GM18858 (cell line): ENCODE results near the gene TTLL10.
"Not testable (repeated sequence)": the region's sequence is repeated elsewhere in the genome, so short reads cannot be mapped to it uniquely, and the experiment has no call there.

Experiments
- ATAC-seq: cut with Tn5 transposase; IDR thresholded peaks from one replicate; pipeline ENCODE4 v1.9.1; 2021; ENCODE audit not compliant: unreplicated experiment

TTLL10 gene

GRCh38 chr1:1183833-1184775 lies 10.4 kb downstream of the TTLL10 start:
- ATAC-seq, result no peak

- ATAC-seq, result no peak
These were observed 11.6 kb downstream of the TTLL10 start for GRCh38 chr1:1185101-1185765.

- ATAC-seq, result no peak
These were observed 14.3 kb downstream of the TTLL10 start for GRCh38 chr1:1187938-1188337.

- ATAC-seq, result no peak
These were observed 15.4 kb downstream of the TTLL10 start for GRCh38 chr1:1189111-1189510.

DNA sequence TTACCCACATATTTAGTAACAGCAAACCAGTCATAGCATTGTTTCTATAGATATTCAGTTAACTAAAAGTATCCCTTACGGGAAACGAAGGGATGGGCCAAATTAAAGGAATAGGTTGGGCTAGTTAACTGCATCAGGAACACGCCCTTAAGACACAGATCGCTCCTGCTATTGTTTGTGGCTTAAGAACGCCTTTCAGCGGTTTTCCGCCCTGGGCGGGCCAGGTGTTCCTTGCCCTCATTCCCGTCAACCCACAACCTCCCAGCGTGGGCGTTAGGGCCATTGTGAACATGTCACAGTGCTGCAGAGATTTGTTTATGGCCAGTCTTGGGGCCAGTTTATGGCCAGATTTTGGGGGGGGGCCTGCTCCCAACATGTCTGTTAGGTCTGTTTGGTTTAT lies 18.1 kb downstream of the TTLL10 start:
- ATAC-seq, result no peak

GRCh38 chr1:1194723-1195122 lies 21.0 kb downstream of the TTLL10 start:
- no peak for ATAC-seq

- ATAC-seq, result not testable (repeated sequence)
These were observed 22.0 kb downstream of the TTLL10 start for GRCh38 chr1:1195726-1196125.

- ATAC-seq, result no peak
These were observed 22.9 kb downstream of the TTLL10 start for GRCh38 chr1:1196431-1197187.

DNA sequence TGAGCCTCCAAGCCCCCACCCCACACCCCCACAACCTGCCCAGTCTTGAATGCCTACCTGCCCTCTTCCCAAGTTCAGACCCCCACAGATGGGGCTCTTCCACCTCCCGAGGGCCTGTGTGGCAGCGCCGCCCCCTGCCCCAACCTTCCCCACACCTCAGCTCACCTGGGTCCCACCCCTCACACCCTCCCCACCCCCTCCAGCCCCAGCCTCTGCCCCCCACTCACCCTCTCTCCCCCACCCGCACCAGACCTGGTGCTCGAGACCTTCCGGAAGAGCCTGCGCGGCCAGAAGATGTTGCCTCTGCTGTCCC lies 23.5 kb downstream of the TTLL10 start:
- ATAC-seq, result no peak

DNA sequence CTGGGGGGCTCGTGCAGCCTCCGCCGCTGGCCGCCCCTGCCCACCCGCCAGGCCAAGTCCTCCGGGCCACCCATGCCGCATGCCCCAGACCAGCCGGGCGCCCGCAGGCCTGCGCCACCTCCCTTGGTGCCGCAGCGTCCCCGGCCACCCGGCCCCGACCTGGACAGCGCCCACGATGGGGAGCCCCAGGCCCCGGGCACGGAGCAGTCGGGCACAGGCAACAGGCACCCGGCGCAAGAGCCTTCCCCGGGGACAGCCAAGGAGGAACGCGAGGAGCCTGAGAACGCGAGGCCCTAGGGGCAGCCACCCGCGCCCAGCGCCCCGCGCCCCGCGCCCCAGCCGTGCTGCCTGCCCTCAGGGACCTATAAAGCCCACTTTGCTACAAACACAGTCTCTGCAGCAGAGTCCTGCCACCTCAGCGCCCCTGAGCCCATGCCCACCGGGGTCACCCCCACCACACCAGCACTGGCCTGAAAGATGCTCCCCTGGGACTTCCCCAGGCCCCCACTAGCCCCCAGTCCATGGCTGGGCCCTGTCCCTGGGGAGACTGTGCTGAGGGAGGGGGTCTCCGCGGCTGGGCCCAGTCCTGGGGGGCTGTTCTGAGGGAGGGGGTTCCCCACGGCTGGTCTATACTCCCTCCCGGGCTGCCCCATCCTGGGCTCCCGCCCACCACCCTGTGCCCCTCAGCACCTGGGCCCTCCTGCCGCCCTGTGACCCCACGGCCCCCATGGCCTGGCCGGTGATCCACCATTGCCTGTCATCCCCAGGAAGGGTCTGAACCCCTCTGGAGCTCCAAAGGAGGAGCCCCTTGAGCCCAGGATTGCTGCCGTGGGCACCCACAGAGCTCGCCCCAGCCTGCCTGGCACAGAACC lies 24.1 kb downstream of the TTLL10 start:
- ATAC-seq, result no peak

GRCh38 chr1:1198423-1199140 lies 24.9 kb downstream of the TTLL10 start:
- no peak for ATAC-seq

DNA sequence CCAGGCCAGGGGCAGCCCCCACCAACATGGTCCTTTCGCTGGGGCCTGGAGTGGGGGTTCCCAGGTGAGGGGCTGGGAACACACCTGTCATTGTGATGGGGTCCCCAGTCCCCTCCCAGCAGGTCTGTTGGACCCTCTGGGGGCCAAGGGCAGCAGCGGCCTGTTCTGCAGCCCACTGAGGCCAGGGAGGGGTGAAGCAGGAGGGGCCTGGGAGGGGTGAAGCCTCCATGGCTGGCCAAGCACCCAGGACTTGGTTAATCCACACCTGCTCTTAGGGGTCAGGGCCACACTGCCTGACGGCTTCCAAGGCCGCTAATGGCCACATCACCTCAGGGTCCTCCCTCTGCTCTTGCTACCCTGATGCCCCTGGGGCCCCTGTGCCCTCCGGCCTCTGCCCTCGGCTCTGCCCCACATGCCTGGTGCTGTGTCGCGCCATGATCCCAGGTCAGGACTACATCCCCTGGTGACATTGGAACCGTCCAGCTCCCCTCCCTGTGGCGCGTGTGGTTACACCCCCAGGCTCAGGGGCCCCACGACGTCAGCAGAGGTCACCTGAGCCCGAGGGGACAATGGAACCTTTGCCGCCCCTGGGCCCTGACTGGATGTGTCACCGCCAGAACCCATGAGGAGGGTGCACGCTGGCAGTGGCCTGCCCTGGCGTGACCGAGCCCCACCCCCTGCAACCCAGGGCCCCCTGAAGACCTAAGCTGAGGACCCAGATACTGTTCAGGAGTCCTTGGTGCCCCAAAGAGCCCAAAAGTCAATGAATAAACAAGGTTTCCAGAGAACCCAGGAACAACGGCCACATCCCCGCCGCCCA lies 25.7 kb downstream of the TTLL10 start:
- no peak for ATAC-seq

DNA sequence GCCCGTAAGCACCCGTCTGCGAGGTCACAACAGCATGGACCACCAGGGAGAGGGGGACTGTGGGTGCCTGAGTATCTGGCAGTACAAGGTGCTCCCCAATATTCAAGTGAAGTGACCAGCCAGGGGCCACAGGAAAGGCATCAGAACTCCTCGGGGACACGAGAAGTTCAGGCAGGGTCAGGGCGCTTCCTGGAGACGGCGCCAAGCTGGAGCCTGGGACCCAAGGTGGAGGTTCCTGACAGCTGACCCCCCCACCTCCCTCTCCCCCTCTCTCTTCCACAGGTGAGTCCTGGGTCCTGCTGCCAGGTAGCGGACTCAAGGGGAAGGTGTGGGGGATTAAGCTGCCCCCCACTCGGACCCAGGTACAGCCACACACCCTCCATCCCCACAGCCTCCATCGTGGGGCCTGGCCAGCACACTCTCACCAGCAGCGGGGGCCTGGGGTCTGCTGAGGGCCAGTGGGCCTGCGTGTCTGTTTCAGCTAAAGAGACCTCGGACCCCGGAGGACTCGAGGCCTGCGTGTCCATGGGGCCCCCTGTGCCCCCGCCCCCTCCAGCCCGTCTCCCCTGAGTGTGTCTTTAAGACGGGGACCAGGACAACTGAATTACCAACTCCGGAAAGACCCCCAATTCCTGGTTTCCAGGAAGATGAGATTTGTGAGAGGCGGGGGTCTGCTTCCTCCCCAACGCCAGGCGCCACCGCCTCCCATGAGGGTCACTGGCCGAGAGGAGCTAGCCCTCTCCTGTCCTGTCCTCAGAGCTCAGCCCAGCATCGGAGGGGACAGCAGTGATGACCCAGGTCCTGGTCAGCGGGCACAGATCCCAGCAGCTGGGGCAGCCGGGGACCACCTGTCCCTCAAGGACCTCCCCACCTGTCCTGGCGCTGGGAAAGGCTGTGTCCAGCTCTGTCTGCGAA lies 26.5 kb downstream of the TTLL10 start:
- ATAC-seq, result no peak

GRCh38 chr1:1200876-1201810 lies 27.5 kb downstream of the TTLL10 start:
- no peak for ATAC-seq

DNA sequence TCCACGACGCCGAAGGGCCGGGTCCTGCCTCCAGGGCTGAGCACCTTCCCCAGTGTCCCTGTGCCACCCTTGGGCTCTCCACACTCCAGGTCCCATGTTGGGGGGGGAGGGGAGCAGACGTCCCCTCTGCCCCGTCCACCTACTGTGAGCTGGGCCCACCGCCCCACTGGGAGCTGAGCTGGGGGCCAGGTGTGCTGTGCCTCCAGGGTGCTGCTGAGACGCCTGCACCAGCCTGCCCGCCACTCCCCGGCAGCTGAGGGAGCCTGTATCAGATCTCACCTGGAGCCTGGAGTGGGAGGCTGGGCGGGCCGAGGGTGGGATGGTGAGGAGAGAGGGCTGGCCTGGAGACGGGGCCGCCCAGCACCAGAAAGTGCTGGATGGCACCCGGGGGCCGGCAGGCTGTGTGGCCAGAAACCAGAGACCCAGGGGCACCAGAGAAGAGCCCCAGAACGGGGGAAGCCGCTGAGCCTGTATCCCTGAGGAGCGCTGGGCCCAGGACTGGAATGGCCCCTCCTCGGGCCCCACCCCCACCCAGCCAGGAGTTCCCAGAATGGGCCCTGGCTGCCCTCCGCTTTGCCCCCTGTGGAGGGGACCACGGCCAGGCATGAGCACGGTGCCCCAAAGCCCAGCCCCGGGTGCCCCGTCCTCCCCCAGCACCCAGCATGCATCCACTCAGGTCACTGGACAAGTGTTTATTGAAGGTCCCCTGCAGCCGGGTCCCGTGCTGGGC lies 29.3 kb downstream of the TTLL10 start:
- ATAC-seq, result no peak
